NCI-H1092 (cell line): Measurements from ENCODE around the gene ID1.
"Not testable (repeated sequence)": the region's sequence is repeated elsewhere in the genome, so short reads cannot be mapped to it uniquely, and the experiment has no call there.

Source experiments
- DNase-seq: peaks from one replicate; lab custom pipeline; 2025; lab: John Stamatoyannopoulos, UW

ID1 gene

DNA sequence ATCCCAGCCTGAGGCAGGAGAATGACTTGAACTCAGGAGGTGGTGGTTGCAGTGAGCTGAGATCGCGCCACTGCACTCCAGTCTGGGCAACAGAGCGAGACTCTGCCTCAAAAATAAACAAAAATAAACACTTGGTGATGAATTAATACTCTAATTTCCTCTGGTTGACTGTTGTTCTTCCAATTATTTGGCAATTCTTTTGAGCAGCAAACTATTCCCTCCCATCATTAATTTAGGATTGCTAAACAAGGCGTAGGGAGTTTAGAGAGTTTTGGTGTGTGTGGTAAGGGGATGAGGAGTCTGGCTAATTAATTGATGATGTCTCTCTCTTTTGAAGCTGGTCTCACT, 2.7 kb upstream of the ID1 start:
- DNase-seq = no peak

DNA sequence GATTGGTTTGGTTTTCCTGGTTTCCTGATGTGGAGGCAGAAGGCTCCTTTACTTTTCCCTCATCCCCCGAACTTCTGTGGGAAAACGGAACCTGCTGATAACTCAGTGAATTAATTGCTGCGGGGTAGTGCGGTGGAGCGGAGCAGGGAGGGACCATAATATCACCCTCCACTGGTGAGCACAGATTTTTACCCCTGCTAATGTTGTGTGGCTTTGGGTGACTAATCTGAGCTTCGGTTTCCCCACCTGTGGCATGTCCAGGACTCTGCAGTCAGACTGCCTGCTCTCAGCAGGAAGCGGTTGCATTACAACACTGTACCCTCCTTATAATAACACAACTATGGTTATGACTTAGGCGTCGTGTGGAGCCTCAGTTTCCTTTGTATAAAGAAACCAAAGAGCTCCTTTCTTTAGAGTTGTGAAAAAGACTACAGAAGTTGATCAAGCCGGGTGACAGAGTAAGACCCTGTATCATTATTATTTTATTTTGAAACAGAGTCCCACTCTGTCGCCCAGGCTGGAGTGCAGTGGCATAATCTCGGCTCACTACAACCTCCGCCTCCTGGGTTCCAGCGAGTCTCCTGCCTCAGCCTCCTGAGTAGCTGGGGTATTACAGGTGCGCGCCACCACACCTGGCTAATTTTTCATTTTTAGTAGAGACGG, 2.2 kb upstream of the ID1 start:
- no peak for DNase-seq

DNA sequence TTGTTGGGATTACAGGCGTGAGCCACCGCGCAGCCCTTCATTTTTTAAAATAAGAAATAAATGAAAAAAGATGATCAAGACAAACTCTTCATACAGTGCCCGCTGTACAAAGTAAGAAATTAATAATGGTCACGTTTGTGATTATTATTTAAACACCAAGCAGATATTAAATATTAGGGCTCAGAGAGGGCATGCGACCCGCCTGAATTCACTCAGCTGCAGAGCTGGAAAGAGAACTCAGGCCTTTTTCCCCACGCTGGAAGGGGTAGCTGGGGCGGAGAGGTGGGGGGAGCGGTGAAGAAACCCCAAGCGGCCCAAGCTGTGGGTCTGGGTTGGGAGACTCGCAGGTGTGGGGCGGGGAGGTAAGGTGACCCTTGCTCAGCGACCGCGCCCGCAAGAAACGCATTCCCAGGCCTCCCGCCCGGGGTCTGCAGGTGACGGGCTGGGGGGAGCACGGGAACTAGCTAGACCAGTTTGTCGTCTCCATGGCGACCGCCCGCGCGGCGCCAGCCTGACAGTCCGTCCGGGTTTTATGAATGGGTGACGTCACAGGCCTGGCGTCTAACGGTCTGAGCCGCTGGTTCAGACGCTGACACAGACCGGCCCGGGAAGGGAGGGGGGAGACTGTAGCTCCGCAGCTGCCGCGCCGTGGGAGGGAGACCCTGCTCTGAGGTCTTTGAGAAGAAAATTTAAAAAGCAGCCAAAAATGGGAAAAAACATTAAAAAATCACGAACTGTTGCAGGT, 1.1 kb upstream of the ID1 start:
- DNase-seq = peak; percentile 98

DNA sequence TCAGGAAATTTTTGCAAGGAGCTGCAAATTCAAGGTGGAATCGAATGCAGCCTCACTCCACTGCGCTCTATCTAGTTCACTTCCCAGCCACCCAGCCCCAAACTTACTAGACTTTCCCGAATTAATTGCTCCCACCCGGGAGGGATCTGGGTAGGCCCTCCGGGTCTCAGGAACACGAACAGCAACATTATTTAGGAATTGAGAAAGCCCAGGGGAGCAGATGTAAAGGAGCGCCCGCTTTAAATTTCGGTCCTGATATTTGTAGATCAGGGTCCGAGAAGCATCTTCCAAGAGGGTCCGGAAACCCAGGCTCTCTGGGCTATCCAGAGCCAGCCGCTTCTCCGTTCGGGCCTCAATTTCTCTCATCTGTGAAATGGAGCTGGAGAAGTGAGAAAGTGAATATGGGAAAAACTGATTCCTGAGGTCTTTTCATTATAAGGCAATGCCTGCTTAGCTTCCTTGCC, 490 bp upstream of the ID1 start:
- DNase-seq = no peak

DNA sequence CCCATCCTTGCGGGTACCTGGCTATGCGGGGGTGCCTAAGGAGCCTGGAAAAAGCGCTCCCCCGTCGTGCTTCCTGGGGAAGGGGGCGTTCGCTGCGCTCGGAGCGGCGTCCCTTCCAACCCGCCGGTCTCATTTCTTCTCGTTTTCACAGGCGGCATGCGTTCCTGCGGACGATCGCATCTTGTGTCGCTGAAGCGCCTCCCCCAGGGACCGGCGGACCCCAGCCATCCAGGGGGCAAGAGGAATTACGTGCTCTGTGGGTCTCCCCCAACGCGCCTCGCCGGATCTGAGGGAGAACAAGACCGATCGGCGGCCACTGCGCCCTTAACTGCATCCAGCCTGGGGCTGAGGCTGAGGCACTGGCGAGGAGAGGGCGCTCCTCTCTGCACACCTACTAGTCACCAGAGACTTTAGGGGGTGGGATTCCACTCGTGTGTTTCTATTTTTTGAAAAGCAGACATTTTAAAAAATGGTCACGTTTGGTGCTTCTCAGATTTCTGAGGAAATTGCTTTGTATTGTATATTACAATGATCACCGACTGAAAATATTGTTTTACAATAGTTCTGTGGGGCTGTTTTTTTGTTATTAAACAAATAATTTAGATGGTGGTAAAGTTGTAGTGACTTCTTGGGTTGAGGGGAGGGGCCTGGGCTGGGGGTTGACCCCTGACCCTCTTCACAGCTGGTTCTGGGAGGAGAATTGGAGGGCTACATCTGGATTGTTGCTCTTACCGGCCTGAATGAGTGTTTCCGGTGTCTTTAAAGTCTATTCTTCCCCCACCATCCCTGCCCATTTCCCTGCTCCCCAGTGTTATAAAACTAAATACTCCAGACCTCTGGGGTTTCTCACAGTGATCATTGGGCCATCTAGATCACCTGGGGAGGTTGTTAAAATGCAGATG, 1.1 kb downstream of the ID1 start:
- DNase-seq = no peak

DNA sequence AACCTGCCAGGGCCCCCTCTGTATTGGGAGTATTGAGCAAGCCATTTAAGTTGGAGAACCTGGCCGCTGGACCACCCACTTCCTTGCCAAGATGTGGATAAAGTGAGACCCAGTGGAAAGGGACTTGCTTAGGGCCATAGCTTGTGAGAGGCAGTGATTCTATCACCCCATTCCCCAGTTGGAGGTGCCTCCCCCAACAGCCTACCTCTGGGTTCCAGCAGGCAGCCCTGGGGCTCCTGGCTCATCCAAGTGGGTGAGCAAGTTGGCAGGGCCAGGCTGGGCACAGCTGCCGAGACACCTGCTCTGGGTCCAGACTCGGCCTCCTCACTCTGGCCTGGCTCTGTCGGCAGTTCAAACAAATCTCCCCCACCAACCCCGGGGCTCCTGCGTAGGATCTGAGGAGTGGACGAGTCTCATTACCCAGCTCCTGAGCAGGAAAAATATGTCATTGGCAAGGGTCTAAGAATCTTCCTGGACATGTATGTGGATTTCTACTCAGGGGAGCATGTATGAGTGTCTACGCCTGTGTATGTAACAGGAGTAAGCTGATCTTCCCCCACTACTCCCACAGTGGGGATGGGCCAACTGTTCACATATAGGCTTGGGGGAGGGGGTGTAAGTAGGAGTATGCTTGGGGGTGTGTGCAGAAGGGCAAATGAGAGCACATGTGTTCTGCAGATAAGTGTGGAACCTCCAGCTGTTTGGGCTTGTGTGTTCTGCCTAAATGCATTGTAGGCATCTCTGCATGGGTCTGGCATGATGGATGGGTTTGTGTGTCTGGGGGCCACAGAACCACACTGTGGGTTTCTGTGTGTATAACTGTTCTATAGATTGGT, 1.9 kb downstream of the ID1 start:
- peak; percentile 60 for DNase-seq

DNA sequence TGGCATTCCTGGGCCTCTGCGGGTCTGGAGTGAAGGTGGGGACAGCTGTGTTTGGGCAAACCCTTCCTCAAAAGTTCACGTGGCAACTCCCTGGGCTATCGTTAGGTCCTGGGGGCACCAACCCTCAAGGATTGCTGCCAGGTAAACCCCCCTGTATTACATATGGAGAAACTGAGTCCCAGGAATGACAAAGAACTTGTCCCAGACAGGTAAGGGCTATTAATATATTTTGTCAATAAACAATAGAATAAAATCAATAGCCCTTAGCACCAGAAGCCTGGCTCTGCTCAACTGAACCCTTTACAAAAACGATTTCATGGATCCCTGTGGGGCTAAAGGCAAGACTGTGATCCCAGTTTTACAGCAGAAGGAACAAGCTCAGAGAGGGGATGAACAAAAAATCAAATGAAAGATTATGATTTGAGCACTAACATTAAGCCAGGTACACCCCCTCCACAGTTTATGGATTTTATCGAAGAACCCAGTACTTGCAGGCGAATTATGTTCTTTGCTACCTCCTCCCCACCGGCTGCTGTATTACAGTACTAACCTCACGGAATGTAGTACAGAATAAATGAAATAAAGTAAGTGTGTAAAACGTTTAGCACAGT, 2.7 kb downstream of the ID1 start:
- no peak for DNase-seq

DNA sequence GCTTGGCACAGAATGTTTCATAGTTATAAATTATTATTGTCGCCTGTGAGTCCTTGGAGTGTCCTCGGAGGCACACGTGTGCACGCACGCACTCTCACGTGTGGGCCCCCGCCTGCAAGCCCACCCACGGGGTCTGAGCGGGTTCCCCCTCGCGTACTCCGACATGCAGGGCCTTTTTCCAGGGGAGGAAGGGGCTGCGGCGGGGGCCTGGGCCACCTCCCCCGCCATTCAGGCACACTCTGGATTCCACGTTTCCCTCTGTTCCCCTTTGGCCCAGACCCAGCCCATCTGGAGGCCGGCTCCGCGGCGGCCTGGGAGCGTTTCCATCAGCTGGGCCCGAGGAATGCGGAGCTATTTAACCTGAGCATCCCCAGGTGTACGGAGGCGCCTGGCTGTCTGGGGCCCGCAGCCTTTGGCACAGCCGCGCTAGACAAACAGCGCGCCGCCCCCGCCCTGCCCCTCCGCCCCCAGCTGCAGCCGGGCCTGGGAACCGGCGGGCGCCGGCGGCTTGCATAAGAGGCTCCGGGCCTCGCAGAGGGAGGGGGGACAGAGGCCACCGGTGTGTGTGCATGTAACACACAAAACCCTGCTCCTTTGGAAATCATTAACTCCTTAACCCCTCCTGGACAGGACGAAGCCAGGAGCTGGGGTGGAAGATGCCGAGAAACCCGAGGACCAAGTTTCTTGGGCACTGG, 3.3 kb downstream of the ID1 start:
- DNase-seq = peak; percentile 94

DNA sequence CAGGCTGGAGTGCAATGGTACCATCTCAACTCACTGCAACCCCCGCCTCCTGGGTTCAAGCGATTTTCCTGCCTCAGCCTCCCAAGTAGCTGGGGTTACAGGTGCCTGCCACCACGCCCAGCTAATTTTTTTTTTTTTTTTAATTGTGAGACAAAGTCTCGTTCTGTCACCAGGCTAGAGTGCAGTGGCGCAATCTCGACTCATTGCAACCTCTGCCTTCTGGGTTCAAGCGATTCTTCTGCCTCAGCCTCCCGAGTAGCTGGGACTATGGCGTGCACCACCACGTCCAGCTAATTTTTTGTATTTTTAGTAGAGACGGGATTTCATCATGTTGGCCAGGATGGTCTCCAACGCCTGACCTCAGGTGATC, 7.2 kb downstream of the ID1 start:
- DNase-seq = not testable (repeated sequence)

DNA sequence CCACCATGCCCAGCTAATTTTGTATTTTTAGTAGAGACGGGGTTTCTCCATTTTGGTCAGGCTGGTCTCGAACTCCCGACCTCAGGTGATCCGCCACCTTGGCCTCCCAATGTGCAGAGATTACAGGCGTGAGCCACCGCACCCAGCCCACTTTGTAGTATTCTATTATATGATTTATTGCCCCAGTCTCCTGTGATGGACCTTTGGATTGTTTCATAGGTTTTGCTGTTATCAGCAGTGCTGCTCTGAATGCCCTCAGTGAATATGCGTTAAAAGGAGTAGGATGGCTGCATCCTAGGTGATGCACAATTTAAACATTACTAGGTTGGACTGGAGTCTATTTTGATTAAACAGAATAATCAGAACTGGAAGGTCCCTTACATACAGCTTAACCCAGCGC, 10.3 kb downstream of the ID1 start:
- no peak for DNase-seq

DNA sequence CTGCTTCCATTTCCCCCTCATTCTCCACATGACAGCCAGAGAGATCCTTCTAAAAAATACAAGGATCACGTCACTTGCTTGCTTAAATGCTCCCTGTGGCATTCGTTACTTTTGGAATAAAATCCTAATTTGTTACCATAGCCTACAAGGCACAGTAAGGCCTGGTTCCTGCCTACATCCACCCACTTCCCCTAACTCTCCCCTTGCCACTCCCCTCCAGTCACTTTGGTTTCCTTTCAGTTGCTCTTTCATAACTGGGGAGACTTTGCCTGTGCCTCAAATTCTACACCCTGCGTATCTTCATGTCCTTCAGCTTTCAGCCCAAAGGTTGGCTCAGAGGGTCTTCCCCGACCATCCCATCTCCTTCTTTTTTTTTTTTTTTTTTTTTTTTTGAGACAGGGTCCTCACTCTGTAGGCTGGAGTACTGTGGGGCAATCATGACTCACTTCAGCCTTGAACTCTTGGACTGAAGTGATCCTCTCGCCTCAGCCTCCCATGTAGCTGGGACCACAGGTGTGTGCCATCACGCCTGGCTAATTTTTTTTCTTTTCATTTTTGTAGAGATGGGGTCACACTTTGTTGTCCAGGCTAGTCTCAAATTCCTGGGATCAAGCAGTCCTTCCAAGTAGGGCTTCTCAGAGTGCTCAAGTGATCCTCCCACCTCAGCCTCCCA, 12.5 kb downstream of the ID1 start:
- DNase-seq = no peak

DNA sequence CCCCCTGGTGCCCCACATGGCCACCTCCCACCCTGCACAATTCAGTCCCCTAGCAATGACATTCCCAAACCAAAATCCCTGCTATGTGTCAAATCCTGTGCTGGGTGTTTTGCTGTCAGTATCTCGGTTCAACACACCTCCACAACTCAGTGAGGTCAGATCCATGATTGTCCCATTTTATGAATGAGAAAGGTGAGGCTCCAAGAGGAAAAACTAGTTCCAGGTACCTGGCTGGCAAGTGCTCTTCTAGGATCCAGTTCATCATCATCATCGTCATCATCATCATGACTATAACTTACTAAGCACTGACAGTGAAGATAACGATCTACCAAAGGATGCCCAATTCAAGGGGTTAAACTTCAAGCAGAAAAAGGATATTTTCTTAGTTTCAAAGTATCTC, 15.2 kb downstream of the ID1 start:
- DNase-seq = no peak

DNA sequence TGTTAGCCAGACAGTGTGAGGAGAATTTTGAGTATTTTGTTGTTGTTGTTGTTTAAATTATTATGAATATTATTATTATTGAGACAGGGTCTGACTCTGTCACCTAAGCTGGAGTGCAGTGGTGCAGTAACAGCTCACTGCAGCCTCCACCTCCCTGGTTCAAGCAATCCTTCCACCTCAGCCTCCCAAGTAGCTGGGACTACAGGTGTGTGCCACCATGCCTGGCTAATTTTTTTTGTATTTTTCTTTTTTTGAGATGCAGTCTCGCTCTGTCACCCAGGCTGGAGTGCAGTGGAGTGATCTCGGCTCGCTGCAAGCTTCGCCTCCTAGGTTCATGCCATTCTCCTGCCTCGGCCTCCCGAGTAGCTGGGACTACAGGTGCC, 18.0 kb downstream of the ID1 start:
- DNase-seq = not testable (repeated sequence)

DNA sequence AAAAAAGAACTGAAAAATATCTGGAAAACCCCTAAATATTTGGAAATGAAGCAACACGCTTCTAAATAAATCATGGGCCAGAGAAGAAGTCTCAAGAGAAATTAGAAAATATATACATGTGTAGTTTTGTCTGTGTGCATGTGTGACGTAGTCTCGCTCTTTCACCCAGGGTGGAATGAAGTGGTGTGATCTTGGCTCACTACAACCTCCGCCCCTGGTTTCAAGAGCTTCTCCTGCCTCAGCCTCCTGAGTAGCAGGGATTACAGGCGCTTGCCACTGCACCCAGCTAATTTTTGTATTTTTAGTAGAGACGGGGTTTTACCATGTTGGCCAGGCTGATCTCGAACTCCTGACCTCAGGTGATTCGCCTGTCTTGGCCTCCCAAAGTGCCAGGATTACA, 21.4 kb downstream of the ID1 start:
- DNase-seq = not testable (repeated sequence)

DNA sequence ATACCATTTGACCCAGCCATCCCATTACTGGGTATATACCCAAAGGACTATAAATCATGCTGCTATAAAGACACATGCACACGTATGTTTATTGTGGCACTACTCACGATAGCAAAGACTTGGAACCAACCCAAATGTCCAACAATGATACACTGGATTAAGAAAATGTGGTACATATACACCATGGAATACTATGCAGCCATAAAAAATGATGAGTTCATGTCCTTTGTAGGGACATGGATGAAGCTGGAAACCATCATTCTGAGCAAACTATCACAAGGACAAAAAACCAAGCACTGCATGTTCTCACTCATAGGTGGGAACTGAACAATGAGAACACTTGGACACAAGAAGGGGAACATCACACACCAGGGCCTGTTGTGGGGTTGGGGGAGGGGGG, 23.0 kb downstream of the ID1 start:
- DNase-seq = not testable (repeated sequence)

DNA sequence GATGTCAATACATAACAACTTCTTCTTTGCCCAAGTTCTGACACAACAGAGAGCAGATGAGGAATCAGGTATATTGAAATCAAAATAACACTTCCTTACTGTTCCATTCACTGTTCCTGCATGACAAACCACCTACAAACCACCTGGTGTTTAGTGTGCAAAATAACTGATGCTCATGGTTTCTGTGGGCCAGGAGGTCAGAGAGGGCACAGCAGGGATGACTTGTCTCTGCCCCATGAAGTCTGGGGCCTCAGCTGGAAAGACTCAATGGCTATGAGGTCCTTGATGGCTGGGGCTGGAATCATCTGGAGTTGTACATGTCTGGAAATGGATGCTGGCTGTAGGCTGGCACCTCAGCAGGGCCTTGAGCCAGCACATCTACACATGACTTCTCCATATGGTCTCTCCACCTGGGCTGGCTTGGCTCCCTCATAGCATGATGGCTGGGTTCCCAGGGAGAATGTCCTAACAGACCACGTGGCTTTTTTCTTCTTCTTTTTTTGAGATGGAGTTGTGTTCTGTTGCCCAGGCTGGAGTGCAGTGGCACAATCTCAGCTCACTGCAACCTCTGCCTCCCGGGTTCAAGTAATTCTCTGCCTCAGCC, 25.2 kb downstream of the ID1 start:
- peak; percentile 57 for DNase-seq

DNA sequence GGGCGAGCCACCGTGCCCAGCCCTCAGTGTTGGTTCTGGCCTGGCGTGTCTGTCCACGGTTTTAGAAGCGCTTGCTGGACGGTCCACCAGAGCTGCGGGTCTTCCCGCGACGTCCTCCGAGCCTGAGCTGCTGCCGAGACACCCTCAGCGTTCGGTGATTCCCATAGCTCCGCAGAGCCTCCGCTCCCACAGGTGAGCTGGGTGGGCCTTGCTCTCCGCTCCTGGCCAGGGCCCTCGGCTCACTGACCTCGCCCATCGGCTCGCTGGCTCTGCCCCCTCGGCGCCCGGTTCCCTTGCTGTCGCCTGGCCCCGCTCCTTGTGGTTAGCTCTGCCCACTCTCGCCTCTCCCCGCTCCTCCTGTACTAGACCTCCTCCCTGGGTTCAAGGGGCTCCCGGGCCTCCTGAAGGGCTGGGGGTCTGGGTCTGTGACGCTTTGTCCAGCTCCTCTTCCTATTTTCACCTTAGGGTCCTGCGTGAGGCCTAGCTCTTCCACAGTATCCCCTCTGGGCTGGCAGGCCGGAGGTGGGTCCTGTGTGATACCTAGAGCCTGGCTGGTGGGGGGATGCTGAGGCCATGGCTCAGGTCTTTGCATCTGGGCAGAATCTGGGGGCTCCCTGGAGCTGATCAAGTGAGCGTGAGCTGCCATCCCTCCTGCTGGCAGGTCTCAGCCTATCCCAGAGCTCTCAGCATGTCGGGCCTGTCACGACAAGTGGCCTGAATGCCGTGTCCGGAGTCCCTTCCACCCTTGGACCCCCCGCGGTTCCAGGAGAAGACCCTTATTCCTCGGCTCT, 27.7 kb downstream of the ID1 start:
- DNase-seq = no peak

DNA sequence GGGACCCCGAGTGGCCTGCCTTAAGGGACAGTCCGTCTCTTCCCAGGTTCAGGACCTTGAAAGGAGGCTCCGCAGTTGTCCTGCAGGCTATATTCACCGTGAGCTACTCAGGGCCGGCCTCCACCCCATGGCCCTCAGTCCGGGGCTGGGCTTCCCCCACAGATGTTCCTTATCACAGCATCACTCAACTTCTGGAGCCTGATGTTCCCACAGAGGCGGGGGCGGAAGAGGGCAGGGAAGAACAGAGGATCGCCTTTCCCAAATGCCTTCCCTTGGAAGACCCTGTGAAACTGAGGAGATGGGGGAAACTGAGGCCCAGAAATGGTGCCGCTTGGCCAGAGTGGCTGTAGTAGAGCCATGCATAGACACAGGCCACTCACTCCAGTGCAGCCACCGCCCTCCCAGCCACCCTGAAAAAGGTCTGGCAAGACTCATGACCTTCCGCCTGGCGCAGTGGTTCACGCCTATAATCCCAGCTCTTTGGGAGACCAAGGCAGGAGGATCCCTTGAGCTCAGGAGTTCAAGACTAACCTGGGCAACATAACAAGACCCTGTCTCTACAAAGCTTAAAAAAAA, 28.3 kb downstream of the ID1 start:
- no peak for DNase-seq

DNA sequence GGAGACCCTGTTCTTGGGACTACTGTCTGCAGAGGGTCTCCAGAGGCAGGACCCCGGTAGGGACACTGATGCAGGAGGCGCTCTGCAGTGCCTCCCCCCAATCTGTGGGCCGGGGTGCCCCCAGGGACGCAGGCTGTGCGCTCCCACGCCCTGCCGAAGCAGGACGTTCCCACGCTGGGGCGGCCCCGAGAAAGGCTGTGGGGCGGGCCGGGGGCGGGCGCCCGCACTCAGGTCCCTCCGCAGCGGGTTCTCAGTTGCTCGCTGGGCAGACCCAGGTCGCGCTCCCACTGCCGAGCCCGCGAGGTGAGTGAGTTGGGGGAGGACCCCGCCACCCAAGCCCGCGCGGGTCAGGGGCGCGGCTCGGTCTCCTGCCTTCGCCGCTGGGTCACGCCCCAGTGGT, 32.6 kb downstream of the ID1 start, which contains the start of gene COX4I2:
COX4I2 (plus strand) TSS at position 253 of the 400 bp plus-strand sequence. CDS start 1,106 bp downstream, outside the sequence.
- no peak for DNase-seq
